Islet precursor cell (in vitro differentiated cells): ENCODE measurements around the gene AFDN.
A peak's percentile ranks its signal among the peaks of the same experiment; 100 is the strongest.

Experiments
- DNase-seq: peaks from one replicate; pipeline ENCODE4 v3.0.0-alpha.2; 2018

Gene AFDN

DNA sequence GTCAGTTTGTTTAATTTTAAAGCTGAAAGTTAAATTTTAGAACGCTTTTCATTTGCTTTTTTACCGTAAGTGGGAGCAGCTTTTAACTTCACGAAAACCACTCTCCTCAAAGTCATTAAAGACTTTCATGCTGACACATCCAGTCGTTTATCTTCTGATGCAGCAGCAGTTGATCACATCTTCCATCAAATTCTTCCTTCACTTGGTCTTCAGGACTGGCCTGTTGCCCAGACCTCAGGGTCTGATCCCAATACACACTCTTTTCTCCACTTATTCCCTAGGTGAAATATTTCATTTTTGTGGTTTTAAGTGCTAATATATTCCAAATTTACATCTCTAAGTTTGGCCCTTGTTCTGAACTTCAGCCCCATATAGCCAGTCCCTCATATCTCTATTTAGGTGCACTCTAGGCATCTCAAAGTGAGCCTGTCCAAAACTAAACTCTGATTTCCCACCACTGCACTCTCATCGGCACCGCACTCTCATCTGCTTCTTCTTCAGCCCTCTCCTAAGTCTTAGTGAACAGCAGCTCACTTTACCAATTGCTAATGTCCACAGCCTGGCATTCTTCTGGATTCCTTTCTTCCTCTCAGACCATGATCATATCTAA, 20.4 kb downstream of the AFDN start:
- DNase-seq: no peak

DNA sequence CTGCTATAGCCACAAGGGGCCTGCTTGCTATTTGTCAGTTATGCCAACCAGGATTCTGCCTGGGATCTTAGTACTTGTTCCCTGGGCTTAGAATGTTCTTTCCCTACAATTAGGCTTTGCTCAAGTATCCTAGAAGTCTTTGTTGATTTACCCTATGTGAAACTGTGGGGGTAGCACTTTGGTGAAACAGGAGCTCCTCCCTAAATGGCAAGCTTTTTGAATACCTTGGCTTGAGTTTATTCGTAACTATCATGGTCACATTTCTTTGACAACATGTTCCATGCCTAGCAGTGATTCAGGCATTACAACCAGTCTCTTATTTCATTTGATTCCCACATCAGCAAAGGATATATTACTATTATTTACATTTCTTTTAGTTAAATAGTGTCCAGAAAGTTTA, 21.2 kb downstream of the AFDN start:
- no peak for DNase-seq

DNA sequence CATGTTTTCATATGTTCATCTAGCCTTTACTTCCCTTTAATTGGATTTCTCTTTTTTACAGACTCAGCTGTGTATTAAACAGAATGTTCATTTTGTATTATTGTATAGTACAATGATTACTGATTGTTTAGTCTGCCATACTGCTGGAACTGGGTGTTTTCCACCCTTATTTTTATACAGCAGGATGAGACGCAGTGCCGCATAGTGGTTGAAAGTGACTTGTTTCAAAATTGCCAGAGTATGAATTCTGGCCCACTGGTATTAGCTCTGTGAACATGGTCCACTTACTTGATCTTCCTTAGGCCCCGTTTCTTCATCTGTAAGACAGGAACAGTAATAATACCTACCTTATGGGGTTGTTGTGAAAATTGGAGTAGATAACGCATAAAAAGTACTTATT, 22.1 kb downstream of the AFDN start:
- no peak for DNase-seq

DNA sequence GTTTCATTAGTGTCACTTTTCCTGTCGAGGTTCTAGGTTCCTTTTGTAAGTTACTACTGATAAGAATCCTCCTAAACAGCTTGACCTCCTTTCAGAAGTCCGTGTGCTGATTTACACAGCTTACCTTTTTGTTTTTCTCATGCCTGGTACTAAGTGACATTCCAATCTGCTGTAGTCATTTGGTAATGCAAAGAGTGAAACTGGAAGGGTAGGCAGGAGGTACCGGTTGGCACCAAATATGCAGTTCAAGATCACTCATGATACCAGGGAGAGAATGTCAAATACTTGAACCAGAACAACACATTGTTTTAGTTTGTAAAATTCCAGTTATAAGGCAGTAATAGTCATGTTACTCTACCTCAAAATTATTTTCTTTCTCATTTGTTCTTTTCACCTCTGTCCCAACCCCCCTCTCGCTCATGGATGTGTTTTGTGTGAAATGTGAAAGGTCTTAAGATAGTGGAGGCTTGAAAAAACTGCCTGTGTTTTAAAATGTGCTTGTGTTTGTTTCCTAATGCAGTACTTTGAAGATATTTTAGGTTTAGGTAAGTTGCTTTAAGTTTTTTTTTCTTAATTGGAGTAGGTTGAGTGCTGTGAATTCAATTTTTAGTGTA, 23.2 kb downstream of the AFDN start:
- DNase-seq: peak; percentile 84

DNA sequence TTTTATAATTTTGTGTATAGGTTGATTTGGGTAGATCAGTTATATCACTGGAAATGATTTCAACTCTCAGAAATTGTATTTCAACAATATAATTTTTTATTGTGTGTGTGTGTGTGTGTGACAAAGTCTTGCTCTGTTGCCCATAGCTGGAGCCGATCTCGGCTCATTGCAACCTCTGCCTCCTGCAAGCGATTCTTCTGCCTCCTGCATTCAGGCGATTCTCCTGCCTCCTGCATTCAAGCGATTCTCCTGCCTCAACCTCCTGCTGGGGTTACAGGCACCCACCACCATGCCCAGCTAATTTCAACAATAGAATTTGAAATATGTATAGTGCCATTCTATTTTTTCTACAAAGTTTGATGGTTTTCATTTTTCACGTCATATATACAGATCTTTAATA, 24.1 kb downstream of the AFDN start:
- DNase-seq: no peak

DNA sequence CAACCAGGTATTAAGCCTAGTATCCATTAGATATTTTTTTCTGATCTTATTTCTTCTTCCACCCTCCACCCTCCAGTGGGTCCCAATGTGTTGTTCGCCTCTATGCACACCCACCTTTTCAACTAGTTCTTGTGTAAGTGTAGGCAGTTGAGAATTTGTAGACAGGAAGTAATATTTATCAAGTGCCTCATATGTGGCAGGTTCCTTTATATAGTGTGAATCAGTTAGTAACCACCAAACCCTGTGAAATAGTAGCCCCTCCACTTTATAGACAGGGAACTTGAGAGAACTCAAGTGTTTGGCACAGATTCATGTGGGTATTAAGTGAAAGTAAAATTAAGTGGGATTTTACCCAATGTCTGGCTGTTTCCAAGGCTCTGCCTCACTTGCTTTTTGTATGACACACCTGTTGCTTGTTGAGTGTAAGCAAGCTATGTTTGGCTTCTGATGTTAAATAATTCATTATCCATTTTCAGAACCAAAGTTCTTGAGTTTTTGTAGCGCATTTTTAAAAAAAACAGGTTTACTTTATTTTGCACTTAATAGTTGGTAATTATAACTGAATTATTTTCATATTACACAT, 24.8 kb downstream of the AFDN start:
- DNase-seq: no peak

DNA sequence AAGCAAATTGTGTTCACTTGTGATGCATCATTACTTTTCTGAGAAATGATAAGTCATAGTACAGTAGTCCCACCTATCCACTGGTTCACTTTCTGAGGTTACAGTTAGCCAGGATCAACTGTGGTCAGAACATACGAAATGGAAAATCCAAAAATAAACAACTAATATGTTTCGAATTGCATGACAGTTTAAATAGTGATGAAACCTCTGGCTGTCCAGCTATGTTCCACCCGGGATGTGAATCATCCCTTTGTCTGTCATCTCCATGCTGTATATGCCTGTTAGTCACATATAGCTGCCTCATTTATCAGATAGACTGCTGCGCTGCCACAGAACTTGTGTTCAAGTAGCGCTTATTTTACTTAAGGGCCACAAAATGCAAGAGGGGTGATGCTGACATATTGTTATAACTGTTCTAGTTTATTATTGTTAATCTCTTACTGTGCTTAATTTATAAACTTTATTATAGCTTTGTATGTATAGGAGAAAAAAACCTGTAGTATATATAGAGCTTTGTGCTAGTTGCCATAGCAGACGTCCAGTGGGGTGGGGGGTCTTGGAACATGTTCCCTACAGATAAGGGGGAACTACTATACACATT, 29.2 kb downstream of the AFDN start:
- no peak for DNase-seq

DNA sequence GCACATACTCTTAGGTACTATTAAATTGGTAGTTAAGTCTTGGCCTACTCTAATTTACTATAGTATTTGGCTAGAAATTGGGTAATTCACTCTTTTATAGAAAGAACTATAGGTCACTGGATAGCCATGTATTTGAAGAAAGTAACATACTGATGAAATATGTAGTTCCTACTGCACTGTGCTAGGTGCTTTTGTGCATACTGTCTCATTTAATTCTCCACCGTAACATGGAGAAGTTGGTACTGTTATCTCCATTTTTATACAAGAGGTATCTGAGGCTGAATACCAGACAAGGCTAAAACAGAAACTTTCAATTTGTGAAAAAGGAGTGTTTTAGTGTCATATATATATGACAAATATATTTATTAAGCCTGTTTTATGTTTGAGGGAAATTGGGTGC, 29.8 kb downstream of the AFDN start:
- DNase-seq: no peak

DNA sequence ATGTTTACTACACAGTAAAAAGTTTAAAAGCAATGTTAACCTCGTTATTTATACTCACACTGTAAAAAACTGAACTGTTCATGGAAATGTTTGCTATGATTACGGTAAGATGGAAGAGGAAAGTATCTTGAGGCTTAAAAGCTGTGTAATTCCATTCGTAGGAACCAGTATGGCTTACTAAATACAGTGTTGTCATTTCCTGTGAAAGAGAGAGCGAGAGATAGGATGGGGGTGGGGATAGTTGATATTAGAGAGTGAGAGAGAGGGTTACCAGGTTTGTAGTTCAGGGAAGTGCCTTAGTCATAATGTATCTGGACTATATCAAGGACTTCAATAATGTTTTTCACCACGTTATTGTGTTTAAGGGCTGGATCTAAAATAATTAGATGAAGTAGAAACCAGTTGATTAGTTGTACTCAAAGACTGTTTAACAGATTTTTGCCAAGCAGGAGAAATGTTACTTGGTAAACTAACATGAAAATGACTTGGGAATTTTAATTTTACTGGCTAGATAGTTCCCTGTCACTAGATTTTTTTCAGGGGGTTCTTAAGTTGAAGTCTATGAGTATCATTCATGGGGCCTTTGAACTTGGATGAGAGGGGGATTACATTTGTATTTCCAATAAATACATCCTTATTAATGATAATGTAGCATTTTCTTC, 30.4 kb downstream of the AFDN start:
- no peak for DNase-seq

DNA sequence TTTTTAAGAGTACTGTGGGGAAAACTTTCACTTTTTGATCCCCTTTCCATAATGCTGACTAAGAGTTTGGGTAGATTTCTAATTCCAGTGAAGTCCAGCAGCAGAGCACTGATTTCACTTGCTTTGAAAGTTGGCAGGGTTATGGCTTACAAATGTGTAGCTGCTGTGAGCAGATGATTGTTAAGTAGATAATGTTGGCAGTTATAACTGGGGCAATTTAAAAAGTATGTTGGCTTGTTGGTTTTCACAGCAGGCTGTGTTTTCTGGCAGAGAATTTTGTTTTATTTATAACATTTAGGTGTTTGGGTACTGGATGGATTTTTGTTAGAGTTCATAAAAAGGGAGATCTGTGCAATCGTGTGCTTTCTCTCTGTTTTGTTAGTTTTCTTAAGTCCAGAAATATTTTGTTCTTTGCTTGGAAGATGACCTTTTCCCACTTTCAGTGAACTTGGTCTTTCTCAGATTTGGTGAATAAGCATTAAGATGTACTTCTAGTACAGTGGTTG, 31.4 kb downstream of the AFDN start:
- no peak for DNase-seq

DNA sequence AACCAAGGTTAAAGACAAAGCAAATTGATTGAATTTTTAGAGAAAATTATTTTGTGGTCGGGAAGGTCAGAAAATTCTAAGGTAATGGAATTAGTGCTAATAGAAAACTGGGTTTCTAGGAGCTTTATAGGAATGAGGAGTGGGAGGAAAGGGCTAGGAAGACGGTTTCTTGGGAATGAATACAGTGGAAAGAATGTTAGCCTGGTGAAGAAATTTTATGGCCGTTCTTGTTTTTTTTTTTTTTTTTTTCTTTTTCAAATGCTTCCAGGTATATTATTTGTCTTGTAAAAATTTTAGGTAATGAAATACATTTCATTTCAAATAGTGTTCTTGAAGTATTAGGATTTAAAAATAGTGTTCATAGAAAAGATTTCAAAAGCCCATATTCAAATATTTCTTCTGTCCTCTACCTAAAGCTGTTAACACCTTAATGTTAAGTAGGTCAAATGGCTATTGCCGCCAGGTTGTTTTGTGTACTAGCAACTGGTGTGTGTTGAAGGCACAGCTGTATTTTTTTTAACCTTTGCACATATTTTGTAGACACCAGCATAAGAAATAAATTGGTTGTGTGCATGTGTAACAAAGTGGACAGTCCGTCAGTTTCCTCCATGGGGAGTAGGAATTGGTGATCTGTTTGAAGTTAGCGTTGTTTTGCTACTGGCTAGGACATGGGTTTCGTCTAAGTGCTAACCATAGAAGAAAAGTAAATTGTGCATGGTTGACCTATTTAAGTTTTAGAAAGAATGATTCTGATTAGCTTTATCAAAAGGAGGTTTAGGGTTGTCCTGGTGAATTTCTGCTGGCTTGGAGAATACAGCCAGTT, 32.3 kb downstream of the AFDN start:
- no peak for DNase-seq

DNA sequence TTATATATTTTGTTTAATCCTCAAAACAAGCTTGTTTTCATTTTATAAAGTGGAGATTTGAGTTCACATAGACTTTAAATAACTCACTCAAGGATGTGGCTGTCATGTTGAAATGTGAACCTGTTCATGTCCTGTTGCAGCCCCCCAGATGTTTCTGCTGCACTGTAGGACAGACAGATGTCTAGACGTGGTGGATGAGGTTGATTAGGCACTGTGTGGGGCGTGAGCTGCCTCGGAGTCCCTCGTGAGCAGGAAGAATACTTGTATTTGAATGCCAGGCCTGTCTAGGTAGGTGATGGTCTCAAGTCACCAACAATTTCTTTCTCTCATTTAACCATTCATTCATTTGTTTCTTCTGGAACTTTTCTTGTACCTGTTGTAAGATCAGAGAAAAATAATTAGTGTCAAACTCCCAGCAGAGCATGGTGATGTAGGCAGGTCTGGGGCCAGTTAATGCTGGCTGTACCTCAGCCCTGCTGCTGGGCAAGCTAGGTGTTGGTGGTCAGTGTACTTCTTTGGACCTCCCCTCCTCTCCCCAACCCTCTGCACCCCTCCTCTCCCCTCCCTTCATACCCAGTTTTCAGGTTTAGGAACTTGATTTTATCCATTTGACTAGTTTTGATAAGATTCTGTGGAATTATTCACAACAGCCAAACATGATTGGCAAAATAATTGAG, 34.0 kb downstream of the AFDN start:
- peak; percentile 71 for DNase-seq

DNA sequence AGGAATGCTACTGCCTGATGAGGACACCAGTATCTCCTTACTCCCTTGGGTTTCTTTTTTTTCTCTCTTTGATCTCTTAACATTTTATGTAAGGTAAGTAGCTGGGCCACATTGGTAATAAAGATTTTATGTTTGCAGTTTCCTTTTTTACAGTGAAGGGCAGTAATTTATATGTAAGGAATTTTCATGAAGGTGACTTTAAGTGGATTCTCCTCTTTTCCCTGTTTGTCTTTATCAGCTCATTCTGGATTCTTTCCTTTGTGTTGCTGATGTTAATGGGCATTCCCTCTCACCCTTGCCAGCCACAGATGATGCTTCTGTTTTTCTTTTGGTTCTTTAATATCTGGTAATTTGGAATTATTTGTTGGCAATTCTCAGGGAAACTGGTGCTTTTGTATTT, 34.7 kb downstream of the AFDN start:
- DNase-seq: no peak

DNA sequence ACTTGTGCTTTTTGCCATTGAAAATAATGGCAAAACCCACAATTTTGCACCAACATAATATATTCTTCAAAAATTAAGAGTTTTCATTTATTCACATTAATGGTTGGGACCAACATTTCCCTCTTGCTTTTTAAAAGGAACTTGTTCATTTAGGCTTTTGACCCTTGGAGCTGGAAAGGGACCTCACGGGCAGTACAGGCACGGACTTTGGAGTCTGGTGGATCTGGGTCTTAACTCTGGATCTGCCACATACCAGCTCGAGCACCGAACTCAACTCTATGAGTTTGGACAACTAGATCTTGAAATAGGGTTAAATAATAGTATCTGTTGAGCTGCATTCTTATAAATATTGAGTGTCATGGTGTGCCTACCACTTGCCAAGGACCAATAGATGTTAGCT, 37.2 kb downstream of the AFDN start:
- no peak for DNase-seq

DNA sequence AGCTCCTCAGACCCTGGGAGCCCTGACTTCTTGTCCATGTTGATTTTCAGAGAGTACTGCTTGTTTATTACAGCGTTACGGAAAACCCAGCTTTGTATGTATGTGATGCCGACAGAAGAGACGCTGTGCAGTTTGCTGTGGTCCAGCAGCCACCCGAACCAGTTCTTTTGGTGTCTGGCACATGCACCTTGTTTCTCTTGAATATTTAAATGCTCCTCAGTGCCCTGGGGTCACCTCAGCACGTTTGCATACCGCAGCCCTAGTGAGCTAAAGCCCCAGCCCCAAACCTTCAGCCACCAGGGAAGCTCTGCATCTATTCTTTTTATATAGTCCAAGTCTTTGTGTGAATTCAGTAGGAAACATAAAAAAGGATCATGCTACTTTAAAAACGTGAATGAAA, 39.9 kb downstream of the AFDN start:
- DNase-seq: peak; percentile 64

DNA sequence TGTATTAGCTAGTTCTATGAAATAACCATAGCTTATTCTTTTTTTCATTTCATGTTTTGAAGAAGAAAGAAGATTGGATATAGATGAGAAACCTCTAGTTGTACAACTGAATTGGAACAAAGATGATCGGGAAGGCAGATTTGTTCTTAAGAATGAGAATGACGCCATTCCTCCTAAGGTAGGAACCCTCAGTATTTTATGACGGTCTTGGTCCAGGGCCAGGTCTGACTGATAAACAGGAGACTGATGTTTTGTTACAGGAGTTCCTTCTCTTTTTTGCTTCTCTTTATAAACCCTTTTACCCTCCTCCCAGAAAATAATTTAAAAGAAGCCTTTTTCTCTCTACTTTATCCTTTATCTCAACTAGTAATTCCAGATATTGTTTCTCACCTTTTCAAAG, 43.6 kb downstream of the AFDN start:
- no peak for DNase-seq

DNA sequence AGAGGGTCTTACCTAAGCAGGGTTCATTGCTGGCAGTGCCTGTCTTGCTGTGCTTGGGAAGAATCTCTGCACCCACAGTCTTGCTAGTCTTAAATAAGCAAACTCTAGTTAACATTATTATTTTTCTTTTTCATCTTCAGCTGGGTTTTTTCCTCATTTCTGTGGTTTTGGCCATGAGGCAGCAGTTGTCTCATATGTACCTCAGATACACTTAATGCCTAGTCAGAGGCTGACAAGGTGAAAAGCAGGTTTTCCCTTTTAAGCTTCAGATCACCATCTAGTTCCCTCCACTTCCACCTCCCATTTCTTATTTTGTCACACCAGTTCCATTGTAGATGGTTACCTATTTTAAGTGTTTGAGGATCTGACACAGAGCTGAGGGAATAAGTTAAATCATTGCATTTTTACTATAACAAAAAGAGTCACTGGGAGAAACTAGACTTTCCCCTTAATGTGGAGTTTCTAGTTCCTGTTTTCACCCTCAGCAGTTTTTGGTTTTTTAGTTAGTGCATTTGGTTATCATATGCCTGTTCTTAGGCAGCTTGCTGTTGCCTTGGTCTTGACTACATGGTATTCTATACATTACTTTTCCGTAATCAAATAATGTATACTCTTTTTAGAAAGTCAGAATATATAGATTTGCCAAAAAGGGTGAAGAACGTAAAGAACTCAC, 46.0 kb downstream of the AFDN start:
- DNase-seq: no peak

DNA sequence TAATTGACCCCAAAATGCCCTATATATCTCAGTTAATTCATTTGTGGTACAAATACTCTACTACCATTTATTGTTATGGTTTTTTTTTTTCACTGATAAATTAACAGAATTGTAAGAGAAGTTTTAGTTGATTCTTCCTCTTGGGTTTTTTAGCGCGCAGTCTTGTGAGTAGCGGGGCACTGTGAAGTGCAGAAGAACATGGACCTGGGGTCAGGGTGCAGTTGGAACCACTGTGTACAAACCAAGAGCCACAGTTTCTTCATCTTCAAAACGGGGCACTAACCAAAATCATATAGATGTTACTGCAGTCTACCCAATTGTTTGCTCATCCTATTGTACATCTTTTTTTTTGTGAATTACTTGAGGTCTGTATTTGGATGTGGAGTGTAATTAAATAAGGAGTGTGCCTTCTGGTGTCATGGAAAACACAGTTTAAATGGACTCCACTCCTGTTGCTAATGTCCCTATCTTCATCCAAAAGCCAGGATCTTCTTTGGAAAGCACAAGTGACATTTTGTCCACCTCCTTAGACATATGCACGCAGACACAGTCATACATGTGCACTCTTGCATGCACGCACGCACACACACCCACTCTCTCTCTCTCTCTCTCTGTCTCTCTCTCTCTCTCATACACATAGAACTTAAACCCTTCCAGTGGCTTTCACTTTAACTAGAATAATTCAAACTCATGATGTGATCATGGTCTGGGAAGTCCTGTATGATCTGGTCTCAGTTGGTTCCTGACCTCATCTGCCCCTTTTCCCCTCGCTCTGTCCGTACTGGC, 51.5 kb downstream of the AFDN start:
- DNase-seq: no peak

DNA sequence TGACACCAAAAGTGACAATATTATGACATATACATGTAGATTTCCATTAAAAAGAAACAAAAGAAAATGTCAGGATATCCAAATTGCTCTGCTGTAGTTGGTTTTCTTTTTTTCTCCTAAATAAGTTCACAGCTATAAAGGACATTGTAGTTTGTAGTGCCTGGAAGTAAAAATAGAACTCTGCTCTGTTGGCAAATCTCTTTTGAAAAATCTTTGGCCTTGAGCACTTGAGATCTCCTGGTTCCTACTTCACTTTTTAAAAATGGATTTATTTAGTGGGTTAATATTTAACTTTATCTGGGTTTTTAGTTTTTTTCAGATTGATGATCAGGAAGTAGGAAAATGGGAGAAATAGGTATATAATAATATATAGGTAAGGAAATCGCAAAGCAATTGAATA, 52.9 kb downstream of the AFDN start:
- no peak for DNase-seq

DNA sequence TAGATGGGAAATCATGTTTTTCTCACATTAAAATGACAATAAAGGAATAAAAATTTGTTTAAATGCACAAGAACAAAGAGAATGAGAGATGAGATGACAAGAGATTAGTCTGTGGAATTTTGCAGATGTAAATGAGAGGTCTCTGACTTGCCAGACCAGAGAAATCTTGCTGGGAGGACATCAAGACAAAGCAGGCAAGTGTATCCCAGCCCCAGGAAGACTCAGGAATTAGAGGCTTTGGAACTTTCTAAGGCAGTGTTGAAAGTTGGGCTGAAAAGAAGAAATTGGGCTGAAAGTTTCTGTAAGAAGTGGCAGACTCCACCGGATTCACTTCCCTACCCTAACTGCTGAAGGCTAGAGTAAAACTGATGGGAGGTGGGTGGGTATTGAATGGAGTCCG, 54.6 kb downstream of the AFDN start:
- no peak for DNase-seq

DNA sequence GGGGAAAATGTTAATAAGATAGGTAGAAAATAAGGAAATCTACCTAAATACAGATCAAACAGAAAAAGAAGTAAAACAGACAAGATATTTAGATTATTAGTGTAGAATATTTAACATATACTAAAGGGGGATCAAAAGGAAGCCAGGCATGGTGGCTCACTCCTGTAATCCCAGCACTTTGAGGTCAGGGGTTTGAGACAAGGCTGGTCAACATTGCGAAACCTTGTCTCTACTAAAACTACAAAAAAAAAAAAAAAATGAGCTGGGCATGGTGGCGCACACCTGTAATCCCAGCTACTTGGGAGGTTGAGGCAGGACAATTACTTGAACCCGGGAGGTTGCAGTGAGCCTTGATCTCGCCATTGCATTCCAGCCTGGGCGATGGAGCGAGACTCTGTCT, 55.5 kb downstream of the AFDN start:
- no peak for DNase-seq
